Sigmoid colon (tissue), 4 donors: ENCODE data around the gene SLC25A25.
A peak's percentile ranks its signal among the peaks of the same experiment; 100 is the strongest.

Experiments used
- CTCF ChIP-seq, 4 experiments: fragments of 450-650 bp in 3 of 4; fragments of 200-600 bp in 1 of 4; IDR thresholded peaks; one replicate each; pipeline ENCODE4 v1.5.1; 2016 to 2019; ENCODE audit warnings: antibody characterized with exemption in 4 of 4, mild to moderate bottlenecking in 3 of 4, moderate library complexity in 2 of 4
- EP300 ChIP-seq, 4 donors: sonication (generic); formaldehyde crosslinking; IDR thresholded peaks; one replicate each; pipeline ENCODE4 v1.6.1; 2017; ENCODE audit warnings: antibody characterized with exemption in 4 of 4
- POLR2A ChIP-seq, 2 donors: fragments of 450-650 bp; IDR thresholded peaks; one replicate each; pipeline ENCODE4 v1.6.1; 2016; ENCODE audit warnings: antibody characterized with exemption in 2 of 2, mild to moderate bottlenecking in 2 of 2, moderate library complexity in 2 of 2

- TF ChIP-seq POLR2A (IDR thresholded peaks at IDR 0.05) = no peak
- peak in 2 of 4 donors; percentile 51 to 71 for TF ChIP-seq EP300 (IDR thresholded peaks at IDR 0.05)
- no peak for TF ChIP-seq CTCF (IDR thresholded peaks at IDR 0.05)
Measured at GRCh38 chr9:128055344-128056040, 12.5 kb upstream of the SLC25A25 start.
